ENCODE data around the gene UVRAG.
A peak's percentile ranks its signal among the peaks of the same experiment; 100 is the strongest.

The UVRAG gene

DNA sequence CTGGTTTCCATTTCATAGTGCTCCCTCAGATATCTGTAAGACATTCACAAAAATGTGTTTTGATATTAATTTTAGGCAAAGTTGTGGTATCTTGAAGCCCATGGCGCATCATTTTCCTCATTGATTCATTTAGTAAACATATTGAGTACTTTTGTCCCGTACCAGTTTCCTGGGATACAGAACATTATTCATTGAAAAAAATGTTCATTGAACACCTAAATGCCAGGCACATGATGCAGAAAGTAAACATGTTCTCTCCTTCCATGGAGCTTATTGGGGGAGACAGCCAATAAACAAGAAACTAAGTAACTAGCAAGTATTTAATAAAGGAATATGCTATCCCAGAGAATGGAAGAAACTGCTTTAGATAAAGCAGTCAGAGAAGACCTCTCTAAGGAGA is 195.0 kb downstream of the UVRAG start:
- TF ChIP-seq, protein P1, sequence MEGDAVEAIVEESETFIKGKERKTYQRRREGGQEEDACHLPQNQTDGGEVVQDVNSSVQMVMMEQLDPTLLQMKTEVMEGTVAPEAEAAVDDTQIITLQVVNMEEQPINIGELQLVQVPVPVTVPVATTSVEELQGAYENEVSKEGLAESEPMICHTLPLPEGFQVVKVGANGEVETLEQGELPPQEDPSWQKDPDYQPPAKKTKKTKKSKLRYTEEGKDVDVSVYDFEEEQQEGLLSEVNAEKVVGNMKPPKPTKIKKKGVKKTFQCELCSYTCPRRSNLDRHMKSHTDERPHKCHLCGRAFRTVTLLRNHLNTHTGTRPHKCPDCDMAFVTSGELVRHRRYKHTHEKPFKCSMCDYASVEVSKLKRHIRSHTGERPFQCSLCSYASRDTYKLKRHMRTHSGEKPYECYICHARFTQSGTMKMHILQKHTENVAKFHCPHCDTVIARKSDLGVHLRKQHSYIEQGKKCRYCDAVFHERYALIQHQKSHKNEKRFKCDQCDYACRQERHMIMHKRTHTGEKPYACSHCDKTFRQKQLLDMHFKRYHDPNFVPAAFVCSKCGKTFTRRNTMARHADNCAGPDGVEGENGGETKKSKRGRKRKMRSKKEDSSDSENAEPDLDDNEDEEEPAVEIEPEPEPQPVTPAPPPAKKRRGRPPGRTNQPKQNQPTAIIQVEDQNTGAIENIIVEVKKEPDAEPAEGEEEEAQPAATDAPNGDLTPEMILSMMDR (conservative IDR thresholded peaks at IDR 0.05) = no peak
- H3K27ac ChIP-seq = no peak overlapping the region

DNA sequence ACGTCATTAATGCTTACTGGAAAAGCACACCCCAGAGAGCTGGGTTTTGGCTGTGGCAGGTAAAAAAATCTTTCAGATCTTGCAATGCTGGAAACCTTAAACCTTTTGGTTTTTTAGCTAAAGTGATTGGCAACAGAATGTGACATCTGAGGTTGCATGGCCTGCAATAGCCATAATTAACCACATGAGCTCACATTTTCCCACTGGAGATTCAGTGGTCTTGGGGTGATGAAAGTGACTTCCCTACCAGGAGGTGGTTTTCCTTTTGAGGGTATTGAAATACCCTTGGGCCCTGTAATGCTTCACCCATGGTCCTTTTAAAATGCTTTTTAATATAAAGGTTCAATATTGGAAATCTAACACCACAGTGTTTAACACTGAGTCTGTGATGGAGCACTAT is 198.5 kb downstream of the UVRAG start:
- TF ChIP-seq, protein P1 (conservative IDR thresholded peaks at IDR 0.05) = no peak; the same call in 1 of the 2 replicates
- no peak overlapping the region for H3K27ac ChIP-seq

DNA sequence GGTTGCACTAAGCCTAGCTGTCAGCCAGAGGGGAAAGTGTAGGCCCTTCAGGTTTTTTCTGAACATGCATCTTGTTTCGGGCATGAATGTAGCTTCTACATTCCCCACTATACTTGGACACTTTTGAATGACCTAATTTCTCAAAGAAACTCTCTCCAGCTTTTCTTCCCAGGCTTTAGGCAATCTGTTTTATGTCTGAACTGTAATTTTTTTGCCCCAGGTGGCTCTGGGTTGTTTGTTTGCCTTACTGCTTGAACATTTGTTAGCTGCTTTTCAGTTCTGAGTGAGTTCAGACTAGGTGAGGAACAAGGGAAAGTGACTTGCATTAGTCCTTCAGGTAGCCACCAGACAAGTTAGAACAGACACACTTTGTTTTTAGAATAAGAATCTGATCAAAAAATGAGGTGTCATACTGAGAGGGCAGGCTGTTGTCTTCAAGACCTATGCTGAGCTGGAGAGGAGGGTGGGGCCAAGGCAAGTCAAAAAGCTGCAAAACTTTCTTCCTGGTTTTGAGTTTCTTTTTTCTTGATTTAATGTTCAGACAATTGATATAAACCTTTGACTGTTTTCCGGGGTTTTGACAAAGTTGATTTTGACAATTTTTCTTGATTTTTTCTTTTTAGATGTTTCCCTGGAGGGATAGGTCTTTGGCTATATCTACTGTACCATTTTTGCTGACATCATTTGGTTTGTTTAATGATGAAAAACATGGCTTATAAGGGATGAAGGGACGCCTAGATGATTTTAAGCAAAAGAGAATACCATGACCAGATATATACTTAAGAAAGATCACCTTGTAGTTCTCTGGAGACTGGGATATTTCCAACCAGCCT is 208.4 kb downstream of the UVRAG start:
- TF ChIP-seq, protein P1 (conservative IDR thresholded peaks at IDR 0.05) = no peak
- H3K27ac ChIP-seq = no peak overlapping the region

DNA sequence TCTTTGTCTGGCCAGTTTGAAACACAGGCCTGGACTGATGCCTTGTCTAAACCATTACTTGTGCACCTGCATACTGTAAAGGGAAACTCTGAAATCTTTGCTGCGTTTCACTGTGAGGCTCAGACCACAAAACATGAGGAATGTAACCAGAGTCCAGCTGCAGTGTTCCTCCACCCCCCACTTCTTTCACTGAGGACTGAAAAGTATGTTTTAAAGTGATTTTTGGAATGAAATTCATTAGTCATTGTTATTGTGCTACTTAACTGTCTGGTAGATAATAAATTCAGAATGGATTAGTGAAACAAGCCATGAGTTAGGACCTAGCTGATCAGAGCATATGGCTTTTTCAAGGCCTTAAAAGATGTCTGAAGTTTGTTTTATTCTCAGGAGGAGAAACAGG is 210.1 kb downstream of the UVRAG start:
- TF ChIP-seq, protein P1 (conservative IDR thresholded peaks at IDR 0.05) = no peak
- H3K27ac ChIP-seq = no peak overlapping the region

DNA sequence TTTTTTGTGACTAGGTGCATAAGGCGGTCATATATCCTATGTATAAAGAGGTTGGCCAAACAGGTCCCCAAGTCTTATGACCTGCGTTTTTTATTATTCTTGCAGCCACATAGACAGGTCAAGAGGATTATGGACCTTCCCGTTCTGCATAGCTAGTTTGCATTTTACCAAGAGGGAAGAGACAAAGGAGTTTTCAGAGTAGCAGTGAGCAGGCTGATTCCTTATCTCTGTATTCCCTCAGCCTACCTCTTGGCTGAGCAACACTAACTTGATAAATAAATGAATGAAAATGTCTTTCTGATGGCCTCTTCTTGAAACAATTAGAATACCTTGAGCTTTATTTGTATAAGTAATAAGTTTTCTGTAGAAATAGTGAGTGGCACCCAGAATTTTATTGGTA is 210.8 kb downstream of the UVRAG start:
- H3K27ac ChIP-seq = peak overlapping the region; percentile 8; the same call in 1 of the 2 replicates
- TF ChIP-seq, protein P1 (conservative IDR thresholded peaks at IDR 0.05) = no peak

DNA sequence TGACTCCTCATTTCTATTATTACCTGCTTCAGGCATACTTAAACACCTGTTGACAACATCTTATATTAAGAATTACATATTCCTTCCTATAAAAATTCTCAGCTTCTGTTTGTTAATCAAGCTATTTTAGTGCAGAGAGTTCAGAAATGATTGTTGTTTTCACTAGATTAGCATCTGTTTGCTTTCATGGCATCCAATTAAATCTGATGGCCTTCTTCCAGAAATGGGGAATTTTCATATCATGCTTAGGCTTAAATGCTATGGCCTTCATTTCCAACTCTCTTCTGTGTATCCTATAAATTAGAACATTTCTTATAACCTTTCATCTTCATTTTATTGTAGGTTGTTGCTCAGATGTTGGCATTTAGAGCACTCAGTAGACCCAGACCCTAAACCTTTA is 211.3 kb downstream of the UVRAG start:
- TF ChIP-seq, protein P1 (conservative IDR thresholded peaks at IDR 0.05) = no peak
- H3K27ac ChIP-seq = peak overlapping the region; percentile 8; the same call in 1 of the 2 replicates

DNA sequence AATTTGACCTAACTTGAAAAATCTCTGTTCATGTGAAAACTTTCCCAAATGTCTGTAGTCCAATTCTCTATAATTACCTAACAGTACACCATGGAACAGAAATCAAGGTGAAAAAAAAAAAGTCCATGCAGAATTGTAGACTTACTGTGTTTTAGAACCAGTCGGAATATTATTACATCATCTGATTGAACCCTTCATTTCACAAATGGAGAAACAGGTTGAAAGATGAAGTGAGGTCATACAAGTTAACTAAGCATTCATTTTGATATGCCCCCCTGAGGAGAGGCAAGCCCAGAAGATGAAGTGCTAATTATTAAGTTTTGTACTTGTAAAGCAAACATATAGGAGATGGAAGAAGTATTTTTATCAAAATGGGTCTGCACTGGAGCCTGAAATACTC is 211.9 kb downstream of the UVRAG start:
- peak overlapping the region; percentile 8; the same call in 1 of the 2 replicates for H3K27ac ChIP-seq
- TF ChIP-seq, protein P1 (conservative IDR thresholded peaks at IDR 0.05) = no peak

Data from VCaP (cell line).